ENCODE data around the gene HOXB4.

DNA sequence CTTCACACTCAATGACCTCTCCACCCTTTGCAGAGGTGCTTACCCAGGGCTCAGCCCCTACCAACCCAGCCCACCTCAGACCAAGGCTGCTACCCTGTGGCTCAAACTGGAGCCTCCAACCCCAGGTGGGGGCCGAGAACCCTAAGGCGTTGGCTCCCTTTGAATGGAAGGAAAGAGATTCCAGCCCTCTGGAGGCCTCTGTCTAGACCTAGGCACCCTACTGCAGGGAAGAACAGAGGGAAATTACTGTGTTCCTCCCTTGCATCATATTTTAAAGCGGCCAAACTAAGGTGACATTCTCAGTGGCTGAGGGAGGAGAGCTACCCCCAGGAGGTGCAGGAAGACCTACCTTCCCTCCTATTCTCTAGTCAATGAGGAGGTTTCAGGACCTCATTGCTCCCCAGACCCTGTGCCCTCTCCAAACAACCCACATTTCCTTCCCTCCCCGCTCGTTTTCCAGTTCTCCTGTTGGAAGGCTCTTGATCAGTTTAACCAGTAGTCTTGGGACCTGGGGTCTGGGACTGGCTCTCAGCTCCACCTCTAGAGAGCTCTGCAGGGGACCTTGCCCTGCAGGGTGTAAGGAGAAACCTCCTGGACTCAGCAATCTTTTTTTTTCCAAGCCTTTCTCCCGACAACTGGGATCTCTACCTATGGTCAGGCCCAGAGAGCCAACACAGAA lies 42.5 kb upstream of the HOXB4 start:
- TF ChIP-seq, protein P1, sequence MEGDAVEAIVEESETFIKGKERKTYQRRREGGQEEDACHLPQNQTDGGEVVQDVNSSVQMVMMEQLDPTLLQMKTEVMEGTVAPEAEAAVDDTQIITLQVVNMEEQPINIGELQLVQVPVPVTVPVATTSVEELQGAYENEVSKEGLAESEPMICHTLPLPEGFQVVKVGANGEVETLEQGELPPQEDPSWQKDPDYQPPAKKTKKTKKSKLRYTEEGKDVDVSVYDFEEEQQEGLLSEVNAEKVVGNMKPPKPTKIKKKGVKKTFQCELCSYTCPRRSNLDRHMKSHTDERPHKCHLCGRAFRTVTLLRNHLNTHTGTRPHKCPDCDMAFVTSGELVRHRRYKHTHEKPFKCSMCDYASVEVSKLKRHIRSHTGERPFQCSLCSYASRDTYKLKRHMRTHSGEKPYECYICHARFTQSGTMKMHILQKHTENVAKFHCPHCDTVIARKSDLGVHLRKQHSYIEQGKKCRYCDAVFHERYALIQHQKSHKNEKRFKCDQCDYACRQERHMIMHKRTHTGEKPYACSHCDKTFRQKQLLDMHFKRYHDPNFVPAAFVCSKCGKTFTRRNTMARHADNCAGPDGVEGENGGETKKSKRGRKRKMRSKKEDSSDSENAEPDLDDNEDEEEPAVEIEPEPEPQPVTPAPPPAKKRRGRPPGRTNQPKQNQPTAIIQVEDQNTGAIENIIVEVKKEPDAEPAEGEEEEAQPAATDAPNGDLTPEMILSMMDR (IDR thresholded peaks at IDR 0.05; ENCODE audit: low read depth, low read length, poor library complexity, severe bottlenecking) = no peak
- no peak for TF ChIP-seq EZH2phosphoT487 (IDR thresholded peaks at IDR 0.05; ENCODE audit: borderline replicate concordance, low read length)
